ENCODE results near the gene ZNF573.
A peak's percentile ranks its signal among the peaks of the same experiment; 100 is the strongest.
"Not testable (repeated sequence)": the region's sequence is repeated elsewhere in the genome, so short reads cannot be mapped to it uniquely, and the experiment has no call there.

ZNF573 gene

GRCh38 chr19:37779127-37780005 lies at the start of gene ZNF573:
Gene ZNF573 (minus strand): TSS chr19:37779586. CDS start chr19:37773729, 5,857 bp downstream.
- peak; percentile 90 to 97 for DNase-seq

GRCh38 chr19:37817180-37817981 lies 38.0 kb upstream of the ZNF573 start:
- DNase-seq = peak; percentile 74 to 89

GRCh38 chr19:37815611-37816010 lies 36.2 kb upstream of the ZNF573 start:
- DNase-seq = not testable (repeated sequence)

GRCh38 chr19:37813340-37813739 lies 34.0 kb upstream of the ZNF573 start:
- DNase-seq = no peak

- DNase-seq = no peak
Observed at GRCh38 chr19:37809366-37809765, 30.0 kb upstream of the ZNF573 start.

GRCh38 chr19:37803249-37803840 lies 24.0 kb upstream of the ZNF573 start:
- no peak for DNase-seq

GRCh38 chr19:37790244-37790925 lies 11.0 kb upstream of the ZNF573 start:
- no peak for DNase-seq

- peak; percentile 1 to 41 for DNase-seq
Observed at GRCh38 chr19:37778613-37779126, 716 bp downstream of the ZNF573 start.

GRCh38 chr19:37770985-37771384 lies 8.4 kb downstream of the ZNF573 start:
- no peak for DNase-seq

- DNase-seq = no peak
Observed at GRCh38 chr19:37763488-37763887, 15.9 kb downstream of the ZNF573 start.

- DNase-seq = not testable (repeated sequence)
Observed at GRCh38 chr19:37757683-37758082, 21.7 kb downstream of the ZNF573 start.

- DNase-seq = no peak
Observed at GRCh38 chr19:37738371-37738770, 41.0 kb downstream of the ZNF573 start.

- DNase-seq = no peak
Observed at GRCh38 chr19:37725181-37725580, 54.2 kb downstream of the ZNF573 start.

GRCh38 chr19:37719927-37720265 lies 59.5 kb downstream of the ZNF573 start:
- no peak for DNase-seq

GRCh38 chr19:37719111-37719926 lies 60.1 kb downstream of the ZNF573 start, which contains the start of gene ZNF607:
Gene ZNF607 (minus strand): TSS chr19:37719761. CDS start chr19:37711618, 8,143 bp downstream.
- peak; percentile 97 to 99 for DNase-seq

- peak; percentile 8 to 20 for DNase-seq
Observed at GRCh38 chr19:37718304-37718703, 61.1 kb downstream of the ZNF573 start.

- DNase-seq = no peak
Observed at GRCh38 chr19:37716140-37716539, 63.2 kb downstream of the ZNF573 start.

- DNase-seq = no peak
Observed at GRCh38 chr19:37706052-37706605, 73.3 kb downstream of the ZNF573 start.

- no peak for DNase-seq
Observed at GRCh38 chr19:37699057-37699456, 80.3 kb downstream of the ZNF573 start.

GRCh38 chr19:37698216-37698615 lies 81.2 kb downstream of the ZNF573 start:
- no peak for DNase-seq

All from NCI-H526 (cell line).